B cell (primary cell): ENCODE results near the gene TMEM50B. TPM values are rescaled to one million over a fixed set of nuclear protein-coding genes. Genes with fewer than 3 reads are reported as not detected.

ENCODE experiments used
- ATAC-seq: fragments of 200-7000 bp; cut with Tn5 transposase; one replicate; pipeline ENCODE4 v1.10.0; 2021; ENCODE audit warnings: low read depth, mild to moderate bottlenecking, moderate number of reproducible peaks, moderate library complexity
- CTCF ChIA-PET: fragments of 350-600 bp; sonication (Branson Sonifier 250); formaldehyde crosslinking; loops from one replicate; lab custom pipeline; 2021; ENCODE audit warnings: antibody characterized with exemption, inconsistent platforms; lab: Charles Lee
- POLR2A ChIA-PET: fragments of 350-600 bp; sonication (Branson Sonifier 250); formaldehyde crosslinking; loops from one replicate; lab custom pipeline; 2021; ENCODE audit warnings: antibody characterized with exemption; lab: Charles Lee
- DNase-seq: peaks from one replicate; pipeline ENCODE4 v3.0.0; 2013
- H2AFZ ChIP-seq: 2 replicates; pipeline ENCODE4 v1.6.1; 2012; ENCODE audit warnings: mild to moderate bottlenecking, low read depth, low read length; ENCODE audit not compliant: insufficient read depth, poor library complexity, severe bottlenecking
- H3K27ac ChIP-seq, 2 donors: 1 replicate in 1 of 2; 2 replicates in 1 of 2; pipeline ENCODE4 v1.5.1; 2012 to 2013; ENCODE audit warnings: low read length in 2 of 2, mild to moderate bottlenecking in 2 of 2, moderate library complexity in 1 of 2
- H3K27me3 ChIP-seq, 4 experiments: fragments of 200-600 bp in 1 of 4; sonication (generic) in 1 of 4; replicated peaks in 1 of 4; 1 replicate in 2 of 4; 2 replicates in 2 of 4; pipeline versions ENCODE4 v1.6.1 to v1.7.0; 2013 to 2016; ENCODE audit warnings: low read length in 3 of 4, mild to moderate bottlenecking in 2 of 4, mixed read lengths in 1 of 4, moderate library complexity in 1 of 4; ENCODE audit not compliant: insufficient read depth in 4 of 4, control insufficient read depth in 3 of 4; ENCODE audit errors: control extremely low read depth in 1 of 4
- H3K36me3 ChIP-seq, 2 experiments: replicated peaks in 1 of 2; 1 replicate in 1 of 2; 2 replicates in 1 of 2; pipeline versions ENCODE4 v1.6.1 to v1.7.1; 2013; ENCODE audit warnings: low read length in 1 of 2; ENCODE audit not compliant: insufficient read depth in 2 of 2, control insufficient read depth in 1 of 2; ENCODE audit errors: control extremely low read depth in 1 of 2, extremely low read depth in 1 of 2
- H3K4me1 ChIP-seq, 2 donors: fragments of 200-600 bp in 1 of 2; sonication (generic) in 1 of 2; 1 replicate in 1 of 2; 2 replicates in 1 of 2; pipeline versions ENCODE4 v1.5.1 to v1.6.1; 2013 to 2017; ENCODE audit warnings: low read length in 2 of 2; ENCODE audit not compliant: control insufficient read depth in 2 of 2, insufficient read depth in 2 of 2
- H3K4me2 ChIP-seq: replicated peaks from 2 replicates; pipeline ENCODE3; 2012; ENCODE audit warnings: mild to moderate bottlenecking, low read depth, low read length; ENCODE audit not compliant: poor library complexity, severe bottlenecking
- H3K4me3 ChIP-seq, 5 experiments: fragments of 200-600 bp in 1 of 5; sonication (generic) in 1 of 5; 1 replicate in 3 of 5; 2 replicates in 2 of 5; pipeline versions ENCODE4 v1.5.1 to v1.7.0; 2011 to 2016; ENCODE audit warnings: low read length in 4 of 5, mild to moderate bottlenecking in 4 of 5, low read depth in 2 of 5, control low read depth in 1 of 5, moderate library complexity in 1 of 5; ENCODE audit not compliant: insufficient read depth in 1 of 5; ENCODE audit errors: control extremely low read depth in 1 of 5, extremely low read depth in 1 of 5
- H3K79me2 ChIP-seq: fragments of 200-600 bp; sonication (generic); one replicate; pipeline ENCODE4 v1.6.0; 2016; ENCODE audit warnings: low read length; ENCODE audit not compliant: control insufficient read depth, insufficient read depth
- H3K9ac ChIP-seq: fragments of 200-600 bp; sonication (generic); 2 replicates; pipeline ENCODE4 v1.6.1; 2017; ENCODE audit warnings: mild to moderate bottlenecking, low read length, moderate library complexity
- H3K9me3 ChIP-seq, 3 donors: one replicate each; pipeline versions ENCODE4 v1.6.1 to v1.7.1; 2013; ENCODE audit warnings: low read length in 2 of 3; ENCODE audit not compliant: control insufficient read depth in 2 of 3, insufficient read depth in 1 of 3; ENCODE audit errors: control extremely low read depth in 1 of 3
- H4K20me1 ChIP-seq: 2 replicates; pipeline ENCODE4 v1.6.0; 2012; ENCODE audit warnings: mild to moderate bottlenecking, low read length; ENCODE audit not compliant: insufficient read depth, control insufficient read depth, poor library complexity, severe bottlenecking
- H3K27ac Mint-ChIP-seq: one replicate; pipeline ENCODE4 v1.8.0; 2021; ENCODE audit warnings: mixed read lengths
- H3K27me3 Mint-ChIP-seq: one replicate; pipeline ENCODE4 v1.8.0; 2021; ENCODE audit warnings: mixed read lengths
- H3K4me1 Mint-ChIP-seq: one replicate; pipeline ENCODE4 v1.8.0; 2021; ENCODE audit warnings: mixed read lengths
- H3K4me3 Mint-ChIP-seq: one replicate; pipeline ENCODE4 v1.8.0; 2021; ENCODE audit warnings: mixed read lengths
- H3K9me3 Mint-ChIP-seq: one replicate; pipeline ENCODE4 v1.8.0; 2022; ENCODE audit warnings: mixed read lengths; ENCODE audit not compliant: insufficient read depth
- EZH2 ChIP-seq: IDR thresholded peaks from 2 replicates; pipeline ENCODE4 v1.6.1; 2012; ENCODE audit warnings: borderline replicate concordance, low read depth, mild to moderate bottlenecking, moderate library complexity, low read length; ENCODE audit not compliant: insufficient read depth, poor library complexity, severe bottlenecking
- WGBS: methylation state at CpG from one replicate; pipeline ENCODE4 v1.1.5; 2013; ENCODE audit warnings: missing lambda C conversion rate; ENCODE audit not compliant: insufficient coverage; 5-methylcytosine and 5-hydroxymethylcytosine counted together
- intact Hi-C: fragments of 100-400 bp; cut with micrococcal nuclease; formaldehyde crosslinking; loops from one replicate; pipeline ENCODE4 v1.10.0; 2022
- polyA plus RNA-seq: library from polyadenylated mRNA; depleted of rRNA; stranded (reverse); fragments of >200 nt; gene quantifications from 2 replicates; pipeline ENCODE4 v1.2.3, GENCODE V29; 2012
- total RNA-seq, 2 donors: library from RNA; stranded (reverse); fragments of 120-200 nt in 1 of 2; gene quantifications; 1 replicate in 1 of 2; 2 replicates in 1 of 2; pipeline versions ENCODE4 v1.2.3 to v1.2.4, GENCODE V29; 2013 to 2022
- TF ChIP-seq, protein P1 (sequence below): fragments of 200-600 bp; IDR thresholded peaks from one replicate; pipeline ENCODE4 v1.8.0; 2022; ENCODE audit warnings: antibody characterized with exemption, mild to moderate bottlenecking

The TMEM50B gene
- total and polyA plus RNA-seq, 2 donors (not counting 1 experiment from before 2014, with no cell fraction given) = 52.6 to 79.5 TPM

DNA sequence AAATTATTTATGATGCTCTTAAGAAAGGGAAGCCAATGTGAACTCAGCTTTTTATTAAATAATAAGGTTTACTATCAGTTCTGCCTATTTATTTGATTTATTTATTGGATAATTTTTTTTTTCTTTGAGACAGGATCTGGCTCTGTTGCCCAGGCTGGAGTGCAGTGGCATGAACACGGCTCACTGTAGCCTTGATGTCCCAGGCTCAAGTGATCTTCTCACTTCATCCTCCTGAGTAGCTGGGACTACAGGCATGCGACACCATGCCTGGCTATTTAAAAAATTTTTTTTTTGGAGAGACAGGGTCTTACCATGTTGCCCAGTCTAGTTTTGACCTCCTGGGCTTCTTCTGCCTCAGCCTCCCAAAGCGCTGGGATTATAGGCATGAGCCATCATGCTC, 32.7 kb upstream of the TMEM50B start:
- no peaks in the 10 kb centered on the region for H3K27me3 Mint-ChIP-seq
- H3K4me3 Mint-ChIP-seq = no peak overlapping the region
- no peak overlapping the region for H3K27ac ChIP-seq
- WGBS = 90% methylated on average over 3 of the region's 3 CpGs
- H2AFZ ChIP-seq = no peak overlapping the region
- H4K20me1 ChIP-seq = no peaks in the 10 kb centered on the region
- no peaks in the 10 kb centered on the region for H3K4me1 Mint-ChIP-seq
- no peak overlapping the region for H3K4me3 ChIP-seq
- ChIA-PET POLR2A (no interaction called here), CTCF (no interaction called here)
- ATAC-seq = no peak
- no peaks in the 10 kb centered on the region for H3K27me3 ChIP-seq
- no peak overlapping the region for H3K9ac ChIP-seq
- TF ChIP-seq EZH2 = no peak
- TF ChIP-seq, protein P1, sequence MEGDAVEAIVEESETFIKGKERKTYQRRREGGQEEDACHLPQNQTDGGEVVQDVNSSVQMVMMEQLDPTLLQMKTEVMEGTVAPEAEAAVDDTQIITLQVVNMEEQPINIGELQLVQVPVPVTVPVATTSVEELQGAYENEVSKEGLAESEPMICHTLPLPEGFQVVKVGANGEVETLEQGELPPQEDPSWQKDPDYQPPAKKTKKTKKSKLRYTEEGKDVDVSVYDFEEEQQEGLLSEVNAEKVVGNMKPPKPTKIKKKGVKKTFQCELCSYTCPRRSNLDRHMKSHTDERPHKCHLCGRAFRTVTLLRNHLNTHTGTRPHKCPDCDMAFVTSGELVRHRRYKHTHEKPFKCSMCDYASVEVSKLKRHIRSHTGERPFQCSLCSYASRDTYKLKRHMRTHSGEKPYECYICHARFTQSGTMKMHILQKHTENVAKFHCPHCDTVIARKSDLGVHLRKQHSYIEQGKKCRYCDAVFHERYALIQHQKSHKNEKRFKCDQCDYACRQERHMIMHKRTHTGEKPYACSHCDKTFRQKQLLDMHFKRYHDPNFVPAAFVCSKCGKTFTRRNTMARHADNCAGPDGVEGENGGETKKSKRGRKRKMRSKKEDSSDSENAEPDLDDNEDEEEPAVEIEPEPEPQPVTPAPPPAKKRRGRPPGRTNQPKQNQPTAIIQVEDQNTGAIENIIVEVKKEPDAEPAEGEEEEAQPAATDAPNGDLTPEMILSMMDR = no peak
- no peaks in the 10 kb centered on the region for H3K9me3 ChIP-seq
- no peak overlapping the region for H3K4me2 ChIP-seq
- H3K27ac Mint-ChIP-seq = no peak overlapping the region
- H3K4me1 ChIP-seq = no peaks in the 10 kb centered on the region
- intact Hi-C loops = no loop called here
- DNase-seq = no peak
- no peaks in the 10 kb centered on the region for H3K9me3 Mint-ChIP-seq
- H3K79me2 ChIP-seq = no peaks in the 10 kb centered on the region
- peaks cover 7 to 53% of the 10 kb centered on the region in 2 experiments for H3K36me3 ChIP-seq

- no peaks in the 10 kb centered on the region for H4K20me1 ChIP-seq
- Mint-ChIP-seq H3K27me3 (no peaks in the 10 kb centered on the region), H3K4me1 (no peaks in the 10 kb centered on the region), H3K27ac (no peak overlapping the region), H3K9me3 (peaks cover 3% of the 10 kb centered on the region), H3K4me3 (no peak overlapping the region)
- no peak overlapping the region for H3K4me3 ChIP-seq
- DNase-seq (no peak), ATAC-seq (no peak)
- no peaks in the 10 kb centered on the region for H3K79me2 ChIP-seq
- no peak overlapping the region for H3K9ac ChIP-seq
- TF ChIP-seq, protein P1 = no peak
- TF ChIP-seq EZH2 = no peak
- H2AFZ ChIP-seq = no peak overlapping the region
- intact Hi-C loops = no loop called here
- H3K9me3 ChIP-seq = no peaks in the 10 kb centered on the region
- POLR2A ChIA-PET = no interaction called here
- H3K36me3 ChIP-seq = peaks cover 7 to 51% of the 10 kb centered on the region in 2 experiments
- WGBS = 98% methylated on average over 4 of the region's 4 CpGs
- H3K4me2 ChIP-seq = no peak overlapping the region
- H3K27ac ChIP-seq = no peak overlapping the region
- H3K4me1 ChIP-seq = no peaks in the 10 kb centered on the region
- CTCF ChIA-PET = interaction anchor here (1.1 kb wide), 1 partner anchor 94 kb away, joined by 3 read pairs; no protein-coding TSS in a partner anchor
- no peaks in the 10 kb centered on the region for H3K27me3 ChIP-seq
Observed at GRCh38 chr21:33511639-33512038, 31.9 kb upstream of the TMEM50B start.
